ENCODE measurements around the gene EID2. TPM values are rescaled to one million over a fixed set of nuclear protein-coding genes. Genes with fewer than 3 reads are reported as not detected.

EID2 gene
- total RNA-seq, 1 experiment from 2014 or later = 26.3 TPM

DNA sequence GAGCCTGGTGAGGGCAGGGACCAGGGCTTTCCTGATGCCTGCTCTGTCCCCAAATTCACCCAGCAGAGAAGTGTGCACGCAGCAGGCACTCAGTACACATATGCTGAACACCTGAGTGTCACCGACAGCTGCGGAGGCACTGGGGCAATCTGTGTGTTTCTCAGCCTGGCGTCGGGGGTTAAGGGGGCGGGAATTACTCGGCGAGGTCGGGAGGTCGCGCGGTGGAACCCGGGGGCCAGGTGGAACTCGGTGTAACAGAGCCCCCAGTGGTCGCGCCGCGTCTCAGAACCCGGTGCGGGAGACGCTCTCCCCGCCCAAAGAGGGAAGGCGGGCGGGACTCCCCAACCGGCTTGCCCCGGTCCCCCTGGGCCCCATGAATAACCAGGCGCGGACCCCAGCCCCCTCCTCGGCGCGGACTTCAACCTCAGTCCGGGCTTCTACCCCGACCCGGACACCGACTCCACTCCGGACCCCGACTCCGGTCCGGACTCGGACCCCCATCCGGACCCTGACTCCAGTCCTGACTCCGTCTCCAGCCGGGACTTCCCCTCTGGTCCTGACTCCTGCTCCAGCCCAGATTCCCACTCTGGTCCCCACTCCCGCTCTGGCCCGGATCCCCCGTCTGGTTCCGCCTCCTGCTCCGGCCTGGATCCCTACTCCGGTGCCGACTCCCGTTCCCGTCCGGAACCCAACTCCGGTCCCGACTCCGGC, 25.0 kb downstream of the EID2 start, which contains the start of gene SELENOV:
Gene SELENOV (plus strand): TSS at position 300 of the 711 bp plus-strand sequence. CDS start 74 bp downstream, at position 374.
- ChIA-PET CTCF (no interaction called here), POLR2A (interaction anchor here (1.0 kb wide), 1 partner anchor 124 kb away, joined by 4 read pairs; the partner anchor contains the start of genes MED29 and PAF1)
- no TSS peak for BruUV-seq (replicated peaks)
- Mint-ChIP-seq H3K27ac (ENCODE audit: unreplicated experiment) (peak within 1 kb of the TSS; percentile 40), H3K36me3 (ENCODE audit: insufficient read depth, unreplicated experiment) (no peaks in the 10 kb centered on the region), H3K27me3 (ENCODE audit: insufficient read depth, unreplicated experiment) (peaks cover 5% of the 10 kb centered on the region), H3K4me3 (ENCODE audit: unreplicated experiment) (peak within 1 kb of the TSS; percentile 61), H3K4me1 (ENCODE audit: low read depth, unreplicated experiment) (no peaks in the 10 kb centered on the region), H3K9me3 (ENCODE audit: unreplicated experiment) (no peaks in the 10 kb centered on the region)
- peak within 1 kb of the TSS; percentile 47 for H3K4me3 ChIP-seq (ENCODE audit: low read depth, low read length)
- intact Hi-C loops (cut with micrococcal nuclease; ENCODE audit: unreplicated experiment) = no loop called here
- no peaks in the 10 kb centered on the region for H3K27me3 ChIP-seq (replicated peaks; ENCODE audit: control insufficient read depth, insufficient read depth, low read length)
- peak; percentile 59 to 62 for DNase-seq
- H3K4me1 ChIP-seq = no peaks in the 10 kb centered on the region
- H3K9me3 ChIP-seq = no peaks in the 10 kb centered on the region
- H3K36me3 ChIP-seq (ENCODE audit: control insufficient read depth, insufficient read depth, low read length) = no peaks in the 10 kb centered on the region
- peak in 1 of 2 experiments; percentile 53 for TF ChIP-seq CTCF (IDR thresholded peaks at IDR 0.05; ENCODE audit: insufficient read depth in 1 of 2, low read depth in 1 of 2, low read length in 1 of 2, severe bottlenecking in 1 of 2, unreplicated experiment in 1 of 2)

DNA sequence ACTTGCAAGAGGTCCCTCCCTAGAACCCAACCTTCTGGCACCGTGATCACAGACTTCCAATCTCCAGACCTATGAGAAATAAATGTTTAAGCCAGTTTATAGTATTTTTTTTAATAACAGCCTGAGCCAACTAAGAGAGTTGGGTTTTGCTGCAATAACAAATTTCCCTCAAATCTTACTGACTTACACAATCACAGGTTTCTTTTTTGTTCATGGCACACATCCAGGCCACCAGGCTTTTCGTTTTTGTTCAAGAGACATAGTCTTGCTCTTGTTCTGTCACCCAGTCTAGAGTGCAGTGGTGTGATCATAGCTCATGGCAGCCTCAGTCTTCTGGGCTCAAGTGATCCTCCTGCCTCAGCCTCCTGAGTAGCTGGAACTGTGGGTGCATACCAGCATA, 27.0 kb downstream of the EID2 start:
- Histone ChIP-seq H3K36me3 (ENCODE audit: control insufficient read depth, insufficient read depth, low read length) (no peaks in the 10 kb centered on the region), H3K4me1 (no peaks in the 10 kb centered on the region), H3K9me3 (no peaks in the 10 kb centered on the region), H3K27me3 (replicated peaks; ENCODE audit: control insufficient read depth, insufficient read depth, low read length) (no peaks in the 10 kb centered on the region), H3K4me3 (ENCODE audit: low read depth, low read length) (no peak overlapping the region)
- Mint-ChIP-seq H3K27ac (ENCODE audit: unreplicated experiment) (no peak overlapping the region), H3K4me3 (ENCODE audit: unreplicated experiment) (no peak overlapping the region), H3K36me3 (ENCODE audit: insufficient read depth, unreplicated experiment) (no peaks in the 10 kb centered on the region), H3K9me3 (ENCODE audit: unreplicated experiment) (no peaks in the 10 kb centered on the region), H3K27me3 (ENCODE audit: insufficient read depth, unreplicated experiment) (peaks cover 5% of the 10 kb centered on the region), H3K4me1 (ENCODE audit: low read depth, unreplicated experiment) (no peaks in the 10 kb centered on the region)
- DNase-seq = no peak
- TF ChIP-seq CTCF (IDR thresholded peaks at IDR 0.05; ENCODE audit: insufficient read depth in 1 of 2, low read depth in 1 of 2, low read length in 1 of 2, severe bottlenecking in 1 of 2, unreplicated experiment in 1 of 2) = no peak
- ChIA-PET POLR2A (no interaction called here), CTCF (interaction anchor here (0.7 kb wide), 1 partner anchor 146 kb away, joined by 5 read pairs; no protein-coding TSS in a partner anchor)
- BruUV-seq (replicated peaks) = no TSS peak
- intact Hi-C loops (cut with micrococcal nuclease; ENCODE audit: unreplicated experiment) = no loop called here

DNA sequence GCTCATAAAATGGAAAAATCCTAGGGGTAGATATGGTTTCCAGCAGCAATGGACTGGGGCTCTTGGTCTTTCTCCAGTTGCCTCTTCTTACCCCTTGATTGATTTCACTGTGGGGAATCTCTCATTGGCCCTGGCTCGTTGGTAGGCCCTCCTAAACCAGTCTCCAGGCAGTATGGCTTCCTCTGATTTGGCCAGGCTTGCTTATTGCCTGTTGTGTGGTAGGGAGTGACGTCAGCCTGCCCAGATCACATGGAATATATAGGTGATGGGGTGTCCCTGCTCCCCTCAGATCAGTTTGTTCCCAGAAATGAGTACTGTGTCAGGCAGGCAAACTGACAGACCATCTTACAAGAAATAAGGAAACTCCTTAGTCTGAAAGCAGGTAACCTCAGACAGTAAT, 30.7 kb downstream of the EID2 start:
- H3K27ac Mint-ChIP-seq (ENCODE audit: unreplicated experiment) = no peak overlapping the region
- H3K4me1 ChIP-seq = no peaks in the 10 kb centered on the region
- H3K27me3 Mint-ChIP-seq (ENCODE audit: insufficient read depth, unreplicated experiment) = peaks cover 9% of the 10 kb centered on the region
- H3K4me3 Mint-ChIP-seq (ENCODE audit: unreplicated experiment) = no peak overlapping the region
- peaks cover 5% of the 10 kb centered on the region for H3K36me3 Mint-ChIP-seq (ENCODE audit: insufficient read depth, unreplicated experiment)
- BruUV-seq (replicated peaks) = no TSS peak
- DNase-seq = no peak
- no peak overlapping the region for H3K4me3 ChIP-seq (ENCODE audit: low read depth, low read length)
- no peaks in the 10 kb centered on the region for H3K27me3 ChIP-seq (replicated peaks; ENCODE audit: control insufficient read depth, insufficient read depth, low read length)
- H3K9me3 Mint-ChIP-seq (ENCODE audit: unreplicated experiment) = no peaks in the 10 kb centered on the region
- H3K4me1 Mint-ChIP-seq (ENCODE audit: low read depth, unreplicated experiment) = no peaks in the 10 kb centered on the region
- TF ChIP-seq CTCF (IDR thresholded peaks at IDR 0.05; ENCODE audit: insufficient read depth in 1 of 2, low read depth in 1 of 2, low read length in 1 of 2, severe bottlenecking in 1 of 2, unreplicated experiment in 1 of 2) = no peak
- H3K9me3 ChIP-seq = no peaks in the 10 kb centered on the region
- ChIA-PET CTCF (interaction anchor here (1.8 kb wide), 1 partner anchor 11 kb away, joined by 11 read pairs; no protein-coding TSS in a partner anchor), POLR2A (no interaction called here)
- intact Hi-C loops (cut with micrococcal nuclease; ENCODE audit: unreplicated experiment) = no loop called here
- H3K36me3 ChIP-seq (ENCODE audit: control insufficient read depth, insufficient read depth, low read length) = no peaks in the 10 kb centered on the region

Data from Caco-2 (cell line).